ENCODE measurements around the gene CPLX4. TPM values are rescaled to one million over a fixed set of nuclear protein-coding genes. Genes with fewer than 3 reads are reported as not detected.

The CPLX4 gene
- total and polyA plus RNA-seq, 2 of the 13 experiments (the other 11 are each of a cell fraction or from before 2014, with no cell fraction given), result not detected

- no peak overlapping the region for H2AFZ ChIP-seq (ENCODE audit: low read length)
- 0 out of 2 replicates have a peak, but pooled peaks cover 2% of the 10 kb centered on the region for H4K20me1 ChIP-seq (ENCODE audit: insufficient read depth, low read length)
- no peak overlapping the region for H3K4me3 ChIP-seq (replicated peaks in 1 of 3; ENCODE audit: insufficient read depth in 1 of 3, low read depth in 2 of 3, low read length in 3 of 3)
- in situ Hi-C loops (cut with HindIII; ENCODE audit: extremely low pct_ligation_motif_present, low pct_unique_long_range_greater_than_20kb), result no loop called here
- no peak overlapping the region for H3K4me2 ChIP-seq (ENCODE audit: low read depth, low read length)
- DNase-seq (ENCODE audit: low spot score), result no peak
- POLR2A ChIA-PET, result no interaction called here
- ATAC-seq, result peak; percentile 52
- 86% methylated on average over 7 of the region's 7 CpGs for WGBS (ENCODE audit: low lambda C conversion rate)
- TF ChIP-seq MTERF4 (CRISPR knock-in tag; IDR thresholded peaks at IDR 0.05) (no peak), ATF6 (CRISPR knock-in tag; conservative IDR thresholded peaks at IDR 0.05) (no peak), ZNF232 (CRISPR knock-in tag; IDR thresholded peaks at IDR 0.05; ENCODE audit: borderline replicate concordance) (no peak), ZNF670 (CRISPR knock-in tag; IDR thresholded peaks at IDR 0.05; ENCODE audit: borderline replicate concordance) (no peak), DNMT3B (CRISPR knock-in tag; conservative IDR thresholded peaks at IDR 0.05) (no peak), USF2 (IDR thresholded peaks at IDR 0.05; ENCODE audit: low read depth, low read length) (no peak), USF2 (CRISPR knock-in tag; IDR thresholded peaks at IDR 0.05; ENCODE audit: borderline replicate concordance) (no peak)
- BruUV-seq (replicated peaks), result no TSS peak
- CTCF ChIA-PET (ENCODE audit: low intra/inter-chr PET ratio, low total read pairs), result no interaction called here
- H3K79me2 ChIP-seq (ENCODE audit: insufficient read depth, low read length), result no peaks in the 10 kb centered on the region
- no peaks in the 10 kb centered on the region for H3K9me3 ChIP-seq (ENCODE audit: low read length)
- H3K36me3 ChIP-seq (replicated peaks in 1 of 2; ENCODE audit: control insufficient read depth in 1 of 2, insufficient read depth in 2 of 2, low read length in 2 of 2), result peaks cover 1 to 14% of the 10 kb centered on the region in 2 experiments; a peak in 4 of 5 replicates
- H3K9ac ChIP-seq (ENCODE audit: insufficient read depth, low read depth, low read length), result no peak overlapping the region
- no peak for FAIRE-seq
- no peak overlapping the region for H3K27ac ChIP-seq (ENCODE audit: extremely low read length, insufficient read depth, low read length)
- H3K4me1 ChIP-seq (ENCODE audit: insufficient read depth, low read length), result no peaks in the 10 kb centered on the region
- intact Hi-C loops (cut with micrococcal nuclease; ENCODE audit: unreplicated experiment), result no loop called here
- H3K27me3 ChIP-seq (ENCODE audit: control insufficient read depth in 1 of 2, insufficient read depth in 2 of 2, low read length in 2 of 2), result no peaks in the 10 kb centered on the region; a peak in 1 of 5 replicates
Observed at GRCh38 chr18:59323931-59324622, 5.6 kb upstream of the CPLX4 start.
